ENCODE data around the gene TCTN3.

DNA sequence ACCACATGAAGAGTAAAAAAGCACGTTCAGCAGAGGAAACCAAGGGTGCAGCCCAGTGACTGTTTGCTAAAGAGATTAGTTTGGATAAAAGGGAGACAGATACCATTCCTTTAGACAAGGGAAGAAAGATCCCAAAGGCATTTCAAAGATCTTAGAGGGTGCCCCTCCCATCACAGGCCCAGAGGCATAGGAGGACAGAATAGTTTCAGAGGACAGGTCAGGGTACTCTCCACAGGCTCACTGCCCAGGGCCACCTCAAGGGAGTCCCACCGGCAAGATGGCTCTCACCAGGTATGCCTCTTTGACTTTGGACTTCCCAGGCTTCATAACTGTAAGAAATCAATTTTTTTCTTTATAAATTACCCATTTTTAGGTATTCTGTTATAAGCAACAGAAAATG, 4.7 kb upstream of the TCTN3 start:
- TF ChIP-seq ZNF548 (tag by site-specific recombination; IDR thresholded peaks at IDR 0.05) (no peak), ZNF560 (tag by site-specific recombination; IDR thresholded peaks at IDR 0.05; ENCODE audit: borderline replicate concordance) (no peak)
- TF ChIP-seq, protein P1, sequence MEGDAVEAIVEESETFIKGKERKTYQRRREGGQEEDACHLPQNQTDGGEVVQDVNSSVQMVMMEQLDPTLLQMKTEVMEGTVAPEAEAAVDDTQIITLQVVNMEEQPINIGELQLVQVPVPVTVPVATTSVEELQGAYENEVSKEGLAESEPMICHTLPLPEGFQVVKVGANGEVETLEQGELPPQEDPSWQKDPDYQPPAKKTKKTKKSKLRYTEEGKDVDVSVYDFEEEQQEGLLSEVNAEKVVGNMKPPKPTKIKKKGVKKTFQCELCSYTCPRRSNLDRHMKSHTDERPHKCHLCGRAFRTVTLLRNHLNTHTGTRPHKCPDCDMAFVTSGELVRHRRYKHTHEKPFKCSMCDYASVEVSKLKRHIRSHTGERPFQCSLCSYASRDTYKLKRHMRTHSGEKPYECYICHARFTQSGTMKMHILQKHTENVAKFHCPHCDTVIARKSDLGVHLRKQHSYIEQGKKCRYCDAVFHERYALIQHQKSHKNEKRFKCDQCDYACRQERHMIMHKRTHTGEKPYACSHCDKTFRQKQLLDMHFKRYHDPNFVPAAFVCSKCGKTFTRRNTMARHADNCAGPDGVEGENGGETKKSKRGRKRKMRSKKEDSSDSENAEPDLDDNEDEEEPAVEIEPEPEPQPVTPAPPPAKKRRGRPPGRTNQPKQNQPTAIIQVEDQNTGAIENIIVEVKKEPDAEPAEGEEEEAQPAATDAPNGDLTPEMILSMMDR (tag by site-specific recombination; IDR thresholded peaks at IDR 0.05) = no peak

Measured in HEK293 (cell line).